NCI-H2029 treated with DMSO at 0.1 percent for 48 hours (cell line): ENCODE data around the gene MARK1.
"Not testable (repeated sequence)": the region's sequence is repeated elsewhere in the genome, so short reads cannot be mapped to it uniquely, and the experiment has no call there.

Experiments used
- DNase-seq: peaks from one replicate; lab custom pipeline; 2025; lab: John Stamatoyannopoulos, UW

MARK1 gene

DNA sequence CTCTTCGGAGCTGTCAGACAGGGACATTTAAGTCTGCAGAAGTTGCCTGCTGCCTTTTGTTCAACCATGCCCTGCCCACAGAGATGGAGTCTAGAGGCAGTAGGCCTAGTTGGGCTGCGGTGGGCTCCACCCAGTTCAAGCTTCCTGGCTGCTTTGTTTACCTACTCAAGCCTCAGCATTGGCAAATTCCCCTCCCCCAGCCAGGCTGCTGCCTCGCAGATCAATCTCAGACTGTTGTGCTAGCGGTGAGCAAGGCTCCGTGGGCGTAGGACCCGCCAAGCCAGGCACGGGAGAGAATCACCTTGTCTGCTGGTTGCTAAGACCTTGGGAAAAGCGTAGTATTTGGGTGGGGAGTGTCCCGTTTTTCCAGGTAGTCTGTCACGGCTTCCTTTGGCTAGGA lies 83.2 kb downstream of the MARK1 start:
- not testable (repeated sequence) for DNase-seq

DNA sequence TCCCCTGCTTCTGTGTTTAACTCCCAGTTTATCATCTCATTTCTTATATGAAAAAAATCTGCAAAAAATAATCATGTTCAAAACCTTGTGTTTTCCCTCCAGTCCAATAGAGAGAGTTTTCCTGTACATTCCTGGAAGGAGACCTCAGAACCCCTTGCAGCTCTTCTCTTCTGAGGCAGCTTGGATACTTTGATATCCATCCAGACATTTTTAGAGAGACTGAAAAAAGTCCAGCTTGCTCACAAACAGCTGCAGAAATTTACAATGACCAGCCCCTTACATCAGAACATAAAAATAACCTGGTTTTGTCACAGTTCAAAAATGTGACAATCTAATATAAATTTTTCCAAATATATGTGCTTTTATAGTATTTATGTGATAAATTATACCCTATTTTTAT lies 88.9 kb downstream of the MARK1 start:
- DNase-seq: no peak

DNA sequence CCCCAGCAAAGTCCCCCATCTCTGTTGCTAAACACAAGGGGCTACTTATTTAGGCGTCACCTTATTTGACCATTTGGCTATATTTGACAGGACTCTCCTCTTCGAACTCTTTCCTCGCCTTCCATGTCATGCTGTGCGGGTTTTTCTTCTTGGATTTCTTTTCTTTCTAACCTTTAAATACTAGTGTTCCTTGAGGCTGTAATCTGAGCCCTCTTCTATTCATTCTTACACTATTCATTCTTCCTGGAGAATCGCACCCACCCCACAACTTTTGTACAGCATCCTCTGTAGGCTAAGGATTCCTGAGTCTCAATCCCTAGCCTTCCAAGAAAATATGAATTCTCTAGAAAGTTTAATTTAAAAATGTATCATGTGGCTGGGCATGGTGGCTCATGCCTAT lies 100.5 kb downstream of the MARK1 start:
- DNase-seq: no peak

DNA sequence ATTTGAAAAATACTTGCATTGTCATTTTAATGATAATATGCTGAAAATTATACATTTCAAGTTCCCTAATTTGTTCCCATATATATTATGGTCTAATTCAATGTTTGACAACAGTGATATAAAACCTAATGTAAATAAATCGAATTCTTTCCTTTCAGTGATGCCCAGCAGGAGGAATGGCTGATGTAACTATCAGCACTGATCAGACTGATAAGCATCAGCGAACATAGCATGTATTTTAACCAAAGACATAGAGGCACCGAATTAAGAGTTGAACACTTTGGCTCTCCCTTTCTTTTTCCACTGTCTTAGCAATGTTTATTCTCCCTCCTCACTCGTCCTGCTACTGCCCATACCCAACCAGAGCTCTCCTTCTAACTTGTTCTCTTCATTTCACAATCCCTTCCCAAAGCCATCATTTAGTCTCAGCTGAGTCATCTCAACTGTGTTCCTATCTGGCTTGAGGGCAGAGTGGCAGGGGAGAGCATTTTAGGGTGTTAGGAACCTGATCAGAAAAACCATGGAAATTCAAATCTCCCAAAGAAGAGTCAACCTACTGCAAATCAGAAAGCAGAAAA lies 103.4 kb downstream of the MARK1 start:
- DNase-seq: no peak

DNA sequence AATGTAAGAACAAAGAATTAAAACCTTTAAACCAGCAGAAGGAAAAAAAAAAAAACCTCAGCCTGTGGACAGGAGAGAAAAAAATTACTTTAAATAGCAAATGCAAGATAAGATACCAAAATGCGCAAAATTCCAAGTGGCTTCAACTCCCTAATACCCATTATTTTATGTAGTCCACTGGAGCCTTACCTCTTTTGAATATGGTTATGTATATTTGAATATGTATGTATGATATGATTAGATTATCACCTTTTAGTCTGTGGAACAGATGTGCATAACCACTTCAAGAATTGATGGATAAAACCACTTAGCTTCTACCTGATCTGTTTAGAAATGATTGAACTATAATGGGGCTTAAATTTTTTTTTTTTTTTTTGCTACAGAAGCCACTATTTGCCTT lies 109.8 kb downstream of the MARK1 start:
- no peak for DNase-seq

DNA sequence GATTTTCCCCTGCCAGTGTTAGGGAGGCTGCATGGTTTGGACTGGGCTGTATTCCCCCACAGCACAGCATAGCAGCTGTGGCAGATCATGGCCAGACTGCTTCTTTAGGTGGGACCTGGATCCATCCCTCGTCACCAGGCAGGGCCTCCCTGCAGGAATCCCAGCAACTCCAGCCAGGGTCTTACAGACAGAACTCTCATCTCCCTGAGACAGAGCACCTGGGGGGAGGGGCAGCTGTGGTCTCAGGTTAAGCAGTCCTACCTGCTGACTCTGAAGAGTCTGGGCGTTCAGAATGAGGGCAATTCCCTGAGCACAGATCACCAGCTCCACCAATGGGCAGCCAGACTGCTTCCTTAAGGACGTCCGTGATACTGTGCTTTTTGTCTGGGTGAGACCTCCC lies 114.3 kb downstream of the MARK1 start:
- DNase-seq: no peak

DNA sequence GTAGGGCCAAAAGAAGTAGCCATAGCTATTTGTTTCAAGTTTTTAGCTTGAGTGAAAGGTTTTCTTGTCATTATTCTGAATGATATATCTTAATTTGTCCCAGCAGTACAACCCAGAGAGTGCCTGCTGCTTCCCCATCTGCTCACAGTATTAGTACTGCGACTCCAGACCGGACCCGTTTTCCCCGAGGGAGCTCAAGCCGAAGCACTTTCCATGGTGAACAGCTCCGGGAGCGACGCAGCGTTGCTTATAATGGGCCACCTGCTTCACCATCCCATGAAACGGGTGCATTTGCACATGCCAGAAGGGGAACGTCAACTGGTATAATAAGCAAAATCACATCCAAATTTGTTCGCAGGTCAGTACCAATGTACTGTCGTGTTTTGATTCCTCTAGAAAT lies 125.1 kb downstream of the MARK1 start:
- DNase-seq: no peak

DNA sequence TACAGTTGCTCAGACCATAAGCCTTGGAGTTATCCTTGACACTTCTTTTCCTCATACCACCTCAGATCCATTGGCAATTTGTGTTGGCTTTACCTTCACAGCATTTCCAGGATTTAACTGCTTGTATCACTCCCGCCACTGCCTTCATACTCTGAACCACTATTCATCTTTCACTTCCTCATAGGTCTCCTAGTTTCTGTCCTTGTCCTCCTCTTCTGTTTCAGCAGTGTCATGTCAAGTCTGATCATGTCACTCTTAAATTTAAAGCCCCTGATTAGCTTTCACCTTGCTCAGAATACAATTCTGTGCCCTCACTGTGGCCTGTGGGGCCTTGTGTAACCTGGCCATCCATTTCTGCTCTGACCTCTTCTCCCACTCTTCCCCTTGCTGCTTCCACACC lies 127.6 kb downstream of the MARK1 start:
- no peak for DNase-seq

DNA sequence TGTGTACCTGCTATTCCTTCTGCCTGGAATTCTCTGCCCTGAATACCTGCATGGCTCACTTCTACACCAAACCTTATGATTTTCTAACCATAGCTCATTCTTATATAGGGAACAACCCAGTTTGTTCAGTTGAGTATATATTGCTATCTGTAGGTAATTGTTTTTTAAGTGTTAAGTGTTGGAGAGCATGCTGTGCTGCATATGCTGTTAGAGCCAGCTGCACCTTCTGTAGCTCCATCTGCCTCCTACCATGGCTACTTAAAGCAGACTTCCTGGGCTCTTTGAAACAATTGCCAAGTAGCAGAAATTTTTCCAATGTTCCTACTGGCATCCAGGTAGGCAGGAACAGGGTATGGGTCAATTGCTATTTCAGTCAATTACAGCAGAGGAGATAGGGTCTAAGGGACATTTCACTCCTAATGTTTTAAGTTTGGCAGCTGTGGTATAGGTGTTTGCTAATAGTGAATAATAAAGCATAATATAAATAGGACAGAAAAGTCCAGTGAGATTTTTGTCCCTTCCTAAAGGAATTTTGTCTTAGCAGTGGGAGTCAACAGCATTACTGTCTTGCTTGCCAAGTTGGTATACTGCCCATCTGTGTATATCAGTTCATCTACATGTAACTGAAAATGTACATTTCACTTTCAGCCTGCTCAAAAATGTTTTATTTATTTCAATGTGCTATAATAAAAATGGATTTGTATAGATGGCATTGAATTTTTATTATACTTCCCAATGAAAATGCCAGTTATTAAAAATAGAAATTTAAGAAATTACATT lies 128.2 kb downstream of the MARK1 start:
- no peak for DNase-seq

DNA sequence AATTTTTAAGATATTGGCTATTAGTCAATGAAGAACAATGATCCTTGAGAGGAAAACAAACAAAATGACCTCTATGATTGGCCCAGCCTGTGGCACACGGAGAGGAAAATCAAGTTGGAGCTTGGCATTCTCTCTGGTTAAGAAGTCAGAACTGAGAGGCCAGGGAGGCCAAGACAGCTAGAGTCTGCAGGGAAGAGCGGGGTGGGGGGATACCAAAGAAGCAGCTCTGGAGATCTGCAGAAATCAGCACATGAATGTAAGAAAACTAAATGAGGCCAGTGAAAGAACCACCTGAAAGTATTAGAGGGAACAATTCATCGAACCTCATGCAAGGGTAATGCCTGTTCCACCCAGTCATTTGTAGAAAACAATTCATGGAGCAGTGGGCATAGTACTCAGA lies 138.4 kb downstream of the MARK1 start:
- no peak for DNase-seq

DNA sequence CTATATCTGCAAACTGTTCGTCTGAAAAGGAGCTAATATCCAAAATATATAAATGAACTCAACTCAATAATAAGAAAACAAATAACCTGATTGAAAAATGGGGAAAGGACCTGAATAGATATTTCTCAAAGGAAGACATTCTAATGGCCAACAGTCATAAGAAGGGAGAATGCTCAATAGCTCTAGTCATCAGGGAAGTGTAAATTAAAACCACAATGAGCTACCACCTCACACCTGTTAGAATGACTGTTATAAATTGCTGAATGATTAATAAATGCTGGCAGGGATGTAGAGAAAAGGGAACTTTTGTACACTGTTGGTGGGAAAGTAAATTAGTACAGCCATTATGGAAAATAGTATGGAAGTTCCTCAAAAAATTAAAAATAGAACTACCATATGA lies 141.1 kb downstream of the MARK1 start:
- no peak for DNase-seq

DNA sequence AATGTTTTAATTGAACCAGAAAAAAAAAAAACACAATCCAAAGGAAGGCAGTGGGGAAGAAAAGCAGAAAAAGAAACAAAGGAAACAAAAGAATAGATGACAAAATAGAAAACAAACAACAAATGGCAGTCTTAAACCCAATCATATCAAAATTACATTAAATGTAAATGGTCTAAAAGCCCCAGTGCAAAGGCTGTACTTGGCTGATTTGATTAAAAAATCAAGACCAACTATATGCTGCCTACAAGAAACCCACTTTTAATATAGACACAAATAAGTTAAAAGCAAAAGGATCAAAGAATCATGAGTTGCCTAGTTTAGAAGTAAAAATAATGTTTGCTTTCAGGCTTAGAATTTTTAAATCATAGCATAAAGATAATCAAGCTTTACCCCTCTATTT lies 142.4 kb downstream of the MARK1 start:
- no peak for DNase-seq

DNA sequence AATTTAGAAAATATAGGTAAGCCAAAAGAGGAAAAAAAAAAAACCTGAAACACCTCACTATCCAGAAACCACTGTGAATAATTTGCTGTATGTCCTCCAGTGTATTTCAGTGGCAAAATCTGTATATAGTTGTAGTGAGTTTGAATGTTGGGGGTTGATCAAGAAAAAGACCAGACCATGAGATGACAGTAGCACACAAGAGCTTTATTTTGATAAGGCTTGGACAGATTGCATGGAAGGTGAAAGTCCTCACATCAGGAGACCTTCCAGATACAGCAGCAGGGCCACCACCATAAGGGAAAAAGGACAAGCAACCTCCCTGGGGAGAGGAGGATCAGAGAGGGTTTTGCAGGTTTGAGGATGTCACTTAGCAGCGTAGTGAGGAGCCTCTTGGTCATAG lies 146.0 kb downstream of the MARK1 start:
- DNase-seq: no peak

DNA sequence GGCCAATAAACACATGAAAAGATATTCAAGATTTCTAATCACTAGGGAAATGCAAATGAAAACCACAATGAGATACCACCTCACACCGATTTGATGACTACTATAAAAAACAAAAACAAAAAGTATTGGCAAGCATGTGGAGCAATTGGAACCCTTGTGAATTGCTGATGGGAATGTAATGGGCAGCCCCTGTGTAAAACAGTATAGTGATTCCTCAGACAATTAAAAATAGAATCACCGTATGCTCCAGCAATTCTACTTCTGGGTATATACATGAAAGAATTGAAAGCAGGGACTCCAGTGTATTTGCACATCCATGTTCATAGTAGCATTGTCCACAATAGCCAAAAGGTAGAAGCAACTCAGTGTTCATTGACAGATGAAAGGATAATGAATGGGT lies 149.3 kb downstream of the MARK1 start:
- no peak for DNase-seq

DNA sequence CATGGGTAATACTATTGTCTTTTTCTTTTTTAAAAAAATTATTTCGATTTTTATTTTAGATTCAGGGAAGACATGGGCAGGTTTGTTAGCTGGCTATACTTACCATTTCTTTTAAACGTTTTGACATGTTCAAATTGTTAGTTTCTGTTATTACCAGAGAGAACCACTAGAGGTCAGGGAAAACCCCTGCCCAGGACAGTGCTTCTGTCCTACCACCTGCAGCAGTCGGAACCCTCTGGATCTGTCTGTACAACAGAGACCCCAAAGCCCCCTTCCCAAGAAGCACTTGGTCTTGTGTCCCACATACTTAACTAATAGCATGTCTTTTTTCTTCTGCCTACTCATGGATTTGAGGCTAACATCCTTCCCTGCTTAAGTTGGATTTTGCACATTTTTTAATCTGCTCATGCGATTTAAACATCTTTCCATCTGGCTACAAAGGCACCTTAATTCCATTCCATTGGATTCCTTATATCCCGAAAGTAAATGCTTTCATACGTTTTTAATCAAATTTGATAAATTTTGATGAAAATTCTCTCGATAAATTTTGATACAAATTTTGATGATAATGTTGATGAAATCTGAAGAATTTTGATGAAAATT lies 152.2 kb downstream of the MARK1 start:
- DNase-seq: peak; percentile 15

DNA sequence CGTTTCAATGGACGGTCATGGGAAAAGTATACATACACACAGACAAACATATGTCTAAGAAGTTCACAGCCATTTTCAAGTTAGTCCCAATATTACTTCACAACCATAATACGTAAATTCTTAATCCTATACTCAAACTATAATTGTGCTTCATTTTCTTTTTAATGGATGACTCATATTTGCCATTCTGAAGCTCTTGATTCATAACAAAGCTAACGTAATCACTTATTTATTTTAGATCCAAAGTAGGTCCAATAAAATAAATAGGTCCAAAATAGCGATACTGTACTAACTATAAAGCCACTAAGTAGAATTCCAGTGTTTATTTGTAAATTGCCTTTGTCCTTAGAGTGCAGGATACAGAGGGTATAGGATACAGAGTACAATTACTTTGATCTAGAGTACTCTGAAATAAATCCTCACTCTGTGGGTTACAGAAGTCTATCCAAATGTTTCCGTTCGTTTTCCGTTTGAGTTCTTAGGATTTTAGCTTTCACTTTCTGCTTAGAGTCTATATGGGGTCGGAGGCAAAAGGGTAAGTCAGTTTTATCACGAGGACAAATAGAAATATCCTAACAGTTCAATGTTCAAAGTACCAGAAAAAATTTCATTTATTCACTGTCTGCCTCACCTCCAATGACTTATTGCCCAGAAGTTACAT lies 153.4 kb downstream of the MARK1 start:
- no peak for DNase-seq

DNA sequence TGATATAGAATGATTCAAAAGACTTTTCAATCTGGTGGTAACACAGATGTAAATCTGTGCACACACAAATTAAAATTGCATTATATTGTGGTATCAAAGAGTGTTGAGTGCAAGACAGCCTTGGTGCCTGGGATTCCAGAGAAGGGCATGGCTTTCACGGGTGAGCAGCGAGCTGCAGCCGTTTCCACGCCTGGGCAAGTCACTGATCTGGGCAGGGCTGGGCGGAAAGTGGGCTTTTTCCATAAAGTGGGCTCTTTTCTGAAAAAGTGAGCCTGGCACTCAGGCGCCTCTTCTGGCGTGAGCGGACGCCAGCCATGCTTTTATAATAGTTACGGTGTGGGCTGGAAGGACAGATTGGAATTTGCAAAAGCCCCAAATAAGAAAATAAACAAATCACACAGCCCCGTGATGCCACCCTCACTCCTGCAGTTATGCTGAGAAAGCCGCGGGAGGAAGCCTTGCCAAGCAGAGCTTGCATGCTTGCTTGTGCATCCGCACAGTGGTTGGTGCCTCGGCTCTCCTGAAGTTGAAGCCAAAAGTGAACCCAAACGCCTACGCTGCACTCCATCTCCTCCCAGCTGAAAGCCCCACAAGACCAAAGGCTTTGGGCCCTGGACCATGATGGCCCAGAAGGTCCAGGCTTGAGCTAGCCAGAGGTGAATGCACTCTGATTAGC lies 155.1 kb downstream of the MARK1 start:
- DNase-seq: no peak

DNA sequence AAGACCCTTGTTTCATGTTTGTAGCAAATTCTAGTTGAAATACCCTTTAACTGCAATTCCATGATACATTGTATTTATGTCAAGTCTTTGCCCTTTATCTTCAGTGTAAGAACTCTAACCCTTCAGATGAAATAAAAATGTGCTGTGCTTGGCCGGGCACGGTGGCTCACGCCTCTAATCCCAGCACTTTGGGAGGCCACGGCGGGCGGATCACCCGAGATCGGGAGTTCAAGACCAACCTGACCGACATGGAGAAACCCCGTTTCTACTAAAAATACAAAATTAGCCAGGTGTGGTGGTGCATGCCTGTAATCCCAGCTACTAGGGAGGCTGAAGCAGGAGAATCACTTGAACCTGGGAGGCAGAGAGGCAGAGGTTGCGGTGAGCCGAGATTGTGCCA lies 155.8 kb downstream of the MARK1 start:
- not testable (repeated sequence) for DNase-seq

DNA sequence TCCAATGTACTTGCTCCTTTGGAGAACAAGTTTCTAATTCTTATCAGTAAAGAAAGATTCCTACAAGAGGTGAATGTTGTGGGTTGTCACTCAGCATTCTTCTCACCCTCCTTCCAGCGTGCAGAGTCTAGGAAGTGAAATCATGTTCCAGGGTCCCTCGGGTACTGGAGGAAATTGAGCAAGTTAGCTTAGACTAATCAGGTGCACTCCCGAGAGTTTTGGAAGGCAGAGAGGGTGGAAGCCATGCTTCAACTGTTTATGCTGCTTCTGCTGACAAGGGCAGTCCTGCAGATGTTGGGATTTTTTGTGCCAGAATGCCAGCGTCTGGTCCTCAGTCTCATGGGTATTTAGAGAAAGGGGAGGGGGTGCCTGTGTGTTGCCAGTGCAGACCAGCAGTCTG lies 157.0 kb downstream of the MARK1 start:
- DNase-seq: no peak

DNA sequence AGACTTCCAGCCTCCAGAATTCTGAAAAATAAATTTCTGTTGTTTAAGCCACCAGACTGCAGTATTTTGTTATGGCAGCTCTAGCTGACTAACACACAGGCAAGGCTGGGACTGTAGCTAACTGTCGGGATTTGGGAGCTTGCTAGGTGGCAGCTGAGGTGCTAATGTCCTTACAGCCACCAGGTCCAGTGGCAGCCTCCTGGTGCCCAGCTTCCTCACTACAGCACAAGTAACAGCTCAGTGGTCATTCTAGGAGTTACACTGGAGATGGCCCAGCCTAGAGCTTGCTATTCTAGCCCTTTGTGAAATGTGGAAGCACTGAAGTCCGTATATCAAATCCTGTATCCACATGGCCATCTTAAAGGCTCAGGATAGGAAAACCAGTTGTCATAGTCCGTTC lies 157.9 kb downstream of the MARK1 start:
- no peak for DNase-seq

DNA sequence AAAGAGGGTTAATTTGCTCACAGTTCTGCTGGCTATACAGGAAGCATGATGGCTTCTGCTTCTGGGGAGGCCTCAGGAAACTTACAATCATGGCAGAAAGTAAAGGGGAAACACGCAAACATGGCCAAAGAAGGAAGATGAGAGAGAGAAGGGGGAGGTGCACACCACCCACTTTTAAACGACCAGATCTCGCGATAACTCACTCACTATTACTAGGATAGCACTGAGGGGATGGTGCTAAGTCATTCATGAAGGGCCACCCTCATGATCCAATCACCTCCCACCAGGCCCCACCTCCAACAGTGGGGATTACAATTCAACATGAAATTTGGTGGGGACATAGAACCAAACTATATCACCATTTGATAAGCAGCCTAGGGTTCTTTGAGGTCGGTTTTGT lies 159.9 kb downstream of the MARK1 start:
- DNase-seq: no peak

DNA sequence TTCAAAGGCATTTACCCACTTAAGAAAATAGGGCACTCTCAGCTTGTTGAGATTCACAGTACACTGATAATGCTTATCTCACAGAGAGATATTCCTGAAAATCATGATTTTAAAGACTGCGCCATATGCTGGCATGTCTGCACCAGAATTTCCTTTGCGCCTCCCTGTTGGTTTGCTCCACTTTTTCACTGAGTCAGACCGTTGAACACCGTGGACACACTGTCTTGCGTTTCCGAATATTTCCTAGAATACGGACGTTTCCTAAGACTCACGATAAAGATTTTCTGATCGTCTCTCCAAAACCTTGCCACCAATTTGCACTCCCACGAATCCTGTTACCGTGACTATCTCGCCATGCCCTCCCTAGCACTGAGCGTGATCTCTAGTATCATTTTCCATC lies 161.7 kb downstream of the MARK1 start:
- no peak for DNase-seq
